K562 (cell line): ENCODE data around the gene PIP4K2A. TPM values are rescaled to one million over a fixed set of nuclear protein-coding genes. Genes with fewer than 3 reads are reported as not detected.

Experiments used
- CGGBP1 ChIP-seq: fragments of 250-450 bp; sonication (Bioruptor Pico); IDR thresholded peaks from 2 replicates; pipeline ENCODE4 v1.9.0; 2021; ENCODE audit warnings: mild to moderate bottlenecking
- EHMT2 ChIP-seq: fragments of 450-650 bp; IDR thresholded peaks from 2 replicates; pipeline ENCODE4 v1.6.1; 2018; ENCODE audit warnings: antibody characterized with exemption
- GTF2F1 ChIP-seq: IDR thresholded peaks from 2 replicates; pipeline ENCODE4 v1.6.1; 2011; ENCODE audit warnings: low read depth, low read length, improper control_type of control experiment
- HDAC1 ChIP-seq, 2 experiments: fragments of 450-650 bp; IDR thresholded peaks; 2 replicates each; pipeline ENCODE4 v1.6.1; 2016 to 2017; ENCODE audit warnings: inconsistent platforms in 1 of 2, mild to moderate bottlenecking in 1 of 2, moderate library complexity in 1 of 2
- JUN ChIP-seq, 2 experiments: sonication (generic) in 1 of 2; formaldehyde crosslinking in 1 of 2; IDR thresholded peaks; 2 replicates each; pipeline versions ENCODE4 v1.6.1 to v1.8.0; 2012 to 2022; ENCODE audit warnings: borderline replicate concordance in 2 of 2, mild to moderate bottlenecking in 2 of 2, improper control_type of control experiment in 1 of 2, low read depth in 1 of 2, low read length in 1 of 2, missing genetic modification reagents in 1 of 2
- MAFF ChIP-seq: IDR thresholded peaks from 2 replicates; pipeline ENCODE4 v1.6.1; 2012; ENCODE audit warnings: low read length, improper control_type of control experiment
- NR2C2 ChIP-seq, 2 experiments: fragments of 200-800 bp in 1 of 2; sonication (Bioruptor generic) in 1 of 2; sonication (generic) in 1 of 2; formaldehyde crosslinking in 1 of 2; IDR thresholded peaks; 2 replicates each; pipeline versions ENCODE4 v1.6.1 to v1.8.0; 2016 to 2022; ENCODE audit warnings: mild to moderate bottlenecking in 1 of 2, missing compliant biosample characterization in 1 of 2, missing genetic modification characterization in 1 of 2, missing genetic modification reagents in 1 of 2
- RERE ChIP-seq: sonication (generic); formaldehyde crosslinking; IDR thresholded peaks from 2 replicates; pipeline ENCODE4 v1.8.0; 2023; ENCODE audit warnings: missing genetic modification reagents, mild to moderate bottlenecking, borderline replicate concordance
- RHOXF2B ChIP-seq: fragments of 250-450 bp; sonication (Bioruptor Pico); conservative IDR thresholded peaks from 2 replicates; pipeline ENCODE4 v1.5.1; 2021
- SMARCA4 ChIP-seq: fragments of 450-650 bp; IDR thresholded peaks from 2 replicates; pipeline ENCODE4 v1.6.1; 2016
- STAT6 ChIP-seq: sonication (generic); formaldehyde crosslinking; IDR thresholded peaks from 2 replicates; pipeline ENCODE4 v1.8.1; 2023; ENCODE audit warnings: mild to moderate bottlenecking, missing genetic modification reagents
- ZKSCAN3 ChIP-seq: fragments of 250-450 bp; sonication (Bioruptor Pico); IDR thresholded peaks from 2 replicates; pipeline ENCODE4 v1.4.0; 2020
- ZNF431 ChIP-seq: sonication (generic); formaldehyde crosslinking; IDR thresholded peaks from 2 replicates; pipeline ENCODE4 v1.8.0; 2022; ENCODE audit warnings: mild to moderate bottlenecking, missing genetic modification reagents
- polyA plus RNA-seq, 8 experiments: library from polyadenylated mRNA; depleted of rRNA in 4 of 8; stranded (reverse) in 5 of 8; unstranded in 3 of 8; fragments of >200 nt; fragmentation: Nextera tagmentation in 2 of 8; fragmentation: Illumina TruSeq in 1 of 8; extraction: Ambion mirVana in 2 of 8; extraction: Trizol in 1 of 8; gene quantifications; 2 replicates each; pipeline versions ENCODE4 v1.2.1 to v1.2.3, GENCODE V29; 2011 to 2014; ENCODE audit warnings: inconsistent platforms in 1 of 8, missing spikeins in 1 of 8
- total RNA-seq, 7 experiments: library from RNA; depleted of rRNA in 6 of 7; stranded (reverse); fragments of >200 nt in 6 of 7; fragmentation: Illumina TruSeq in 2 of 7; extraction: Trizol in 2 of 7; gene quantifications; 2 replicates each; pipeline versions ENCODE4 v1.2.1 to v1.2.3, GENCODE V29; 2011 to 2021; ENCODE audit warnings: low replicate concordance in 1 of 7

The PIP4K2A gene
- total and polyA plus RNA-seq, 9 of the 15 experiments (the other 6 are each of a cell fraction or from before 2014, with no cell fraction given), result 35.6 to 117 (median 71.9) TPM

GRCh38 chr10:22693371-22693784 is 21.0 kb downstream of the PIP4K2A start (continued):
- no peak for TF ChIP-seq RERE (CRISPR knock-in tag)
- no peak for TF ChIP-seq RHOXF2B (CRISPR knock-in tag)
- no peak for TF ChIP-seq CGGBP1 (CRISPR knock-in tag)
- TF ChIP-seq EHMT2, result no peak
- no peak for TF ChIP-seq ZNF431 (CRISPR knock-in tag)
- peak; percentile 75 for TF ChIP-seq JUN (IDR thresholded peaks at IDR 0.05; ENCODE audit: borderline replicate concordance, low read depth, low read length)
- no peak for TF ChIP-seq JUN (CRISPR knock-in tag; IDR thresholded peaks at IDR 0.05; ENCODE audit: borderline replicate concordance)
- no peak for TF ChIP-seq STAT6
- peak; percentile 81 for TF ChIP-seq SMARCA4
- no peak for TF ChIP-seq NR2C2 (CRISPR knock-in tag; IDR thresholded peaks at IDR 0.05)
- TF ChIP-seq NR2C2 (tag; IDR thresholded peaks at IDR 0.05), result peak; percentile 70
- no peak for TF ChIP-seq ZKSCAN3 (CRISPR knock-in tag)
- TF ChIP-seq HDAC1 (IDR thresholded peaks at IDR 0.05), result no peak
- no peak for TF ChIP-seq GTF2F1
- TF ChIP-seq MAFF, result peak; percentile 25; the same call in 1 of the 2 replicates
